A549 (cell line): ENCODE results near the gene SMG6. TPM values are rescaled to one million over a fixed set of nuclear protein-coding genes. Genes with fewer than 3 reads are reported as not detected.

Source experiments
- ATAC-seq, 2 experiments: fragments of 200-7000 bp in 1 of 2; fragments of >200 bp in 1 of 2; cut with Nextera tagmentation in 1 of 2; cut with Tn5 transposase in 1 of 2; 3 replicates each; pipeline versions ENCODE4 v1.8.0 to v1.9.1; 2018 to 2020; ENCODE audit warnings: mild to moderate bottlenecking in 1 of 2, moderate library complexity in 1 of 2
- CTCF ChIA-PET: fragments of 300-600 bp; sonication (Branson Sonifier 250); formaldehyde crosslinking; extraction: SDS; loops from one replicate; lab custom pipeline; 2021; ENCODE audit warnings: antibody characterized with exemption, inconsistent platforms; lab: Yijun Ruan, JAX
- POLR2A ChIA-PET: fragments of 350-600 bp; formaldehyde crosslinking; extraction: SDS; loops from one replicate; lab custom pipeline; 2021; ENCODE audit warnings: antibody characterized with exemption, inconsistent platforms; lab: Yijun Ruan, JAX
- DNase-seq, 2 experiments: peaks; one replicate each; pipeline versions ENCODE4 v3.0.0 to v3.0.0-alpha.2; 2011 to 2016; ENCODE audit warnings: low read depth in 1 of 2, low spot score in 1 of 2
- FAIRE-seq: peaks from 2 replicates; lab custom pipeline; 2011; peaks lifted over from hg19 to GRCh38; lab: Jason Lieb, UNC
- H3K27ac ChIP-seq, 2 experiments: fragments of >200 bp; sonication (Bioruptor Twin); formaldehyde crosslinking; 3 replicates each; pipeline ENCODE4 v1.5.1; 2016 to 2017
- H3K4me1 ChIP-seq: fragments of >200 bp; sonication (Bioruptor Twin); formaldehyde crosslinking; 3 replicates; pipeline ENCODE4 v1.6.1; 2016
- H3K4me2 ChIP-seq: fragments of >200 bp; sonication (Bioruptor Twin); formaldehyde crosslinking; 3 replicates; pipeline ENCODE4 v1.6.1; 2016
- H3K4me3 ChIP-seq: fragments of >200 bp; sonication (Bioruptor Twin); formaldehyde crosslinking; 3 replicates; pipeline ENCODE4 v1.5.1; 2016
- H3K9me3 ChIP-seq: fragments of >200 bp; sonication (Bioruptor Twin); formaldehyde crosslinking; 3 replicates; pipeline ENCODE4 v1.6.1; 2016
- BCL3 ChIP-seq: fragments of >200 bp; sonication (Bioruptor Twin); formaldehyde crosslinking; IDR thresholded peaks from 3 replicates; pipeline ENCODE4 v1.6.1; 2016
- CBX2 ChIP-seq: fragments of 200-600 bp; sonication (generic); IDR thresholded peaks from 2 replicates; pipeline ENCODE4 v1.6.1; 2016; ENCODE audit warnings: low read depth, mild to moderate bottlenecking, borderline replicate concordance
- CHD4 ChIP-seq: fragments of 200-600 bp; sonication (generic); IDR thresholded peaks from 2 replicates; pipeline ENCODE4 v1.6.1; 2016; ENCODE audit warnings: antibody characterized with exemption, mild to moderate bottlenecking, borderline replicate concordance
- CTCF ChIP-seq: fragments of >200 bp; sonication (Bioruptor Twin); formaldehyde crosslinking; IDR thresholded peaks from 3 replicates; pipeline ENCODE4 v1.5.1; 2016
- ELK1 ChIP-seq: fragments of 150-350 bp; IDR thresholded peaks from 2 replicates; pipeline ENCODE4 v1.6.1; 2014; ENCODE audit warnings: low read depth, mild to moderate bottlenecking, low read length
- FOXS1 ChIP-seq: fragments of 250-450 bp; sonication (Bioruptor Pico); IDR thresholded peaks from 2 replicates; pipeline ENCODE4 v1.5.0; 2020; ENCODE audit warnings: mild to moderate bottlenecking, moderate library complexity
- HES2 ChIP-seq: fragments of >200 bp; sonication (Bioruptor Twin); formaldehyde crosslinking; IDR thresholded peaks from 2 replicates; pipeline ENCODE4 v1.6.1; 2016
- HMGXB4 ChIP-seq: fragments of 250-450 bp; sonication (Bioruptor Pico); IDR thresholded peaks from 2 replicates; pipeline ENCODE4 v1.5.0; 2021; ENCODE audit warnings: mild to moderate bottlenecking, moderate library complexity, borderline replicate concordance
- HOXA7 ChIP-seq: fragments of 250-450 bp; sonication (Bioruptor Pico); IDR thresholded peaks from 2 replicates; pipeline ENCODE4 v1.5.0; 2020; ENCODE audit warnings: mild to moderate bottlenecking, moderate library complexity
- HOXB13 ChIP-seq: fragments of 250-450 bp; sonication (Bioruptor Pico); IDR thresholded peaks from 2 replicates; pipeline ENCODE4 v1.5.0; 2020; ENCODE audit warnings: low read depth, mild to moderate bottlenecking, moderate library complexity
- MAFK ChIP-seq: fragments of 450-650 bp; IDR thresholded peaks from 2 replicates; pipeline ENCODE4 v1.6.1; 2014; ENCODE audit not compliant: partially characterized antibody
- MAZ ChIP-seq: fragments of 150-350 bp; IDR thresholded peaks from 2 replicates; pipeline ENCODE4 v1.6.1; 2014; ENCODE audit warnings: antibody characterized with exemption, low read depth, low read length, borderline replicate concordance
- MYC ChIP-seq: IDR thresholded peaks from 2 replicates; pipeline ENCODE4 v1.6.1; 2012; ENCODE audit warnings: mild to moderate bottlenecking, inconsistent platforms, low read length, improper control_type of control experiment, borderline replicate concordance
- NFE2L2 ChIP-seq: fragments of 150-350 bp; conservative IDR thresholded peaks from 2 replicates; pipeline ENCODE4 v1.6.1; 2014; ENCODE audit warnings: low read length
- PBX3 ChIP-seq: IDR thresholded peaks from 2 replicates; pipeline ENCODE4 v1.6.1; 2012
- RAD21 ChIP-seq, 2 experiments: fragments of >200 bp in 1 of 2; sonication (Bioruptor Twin) in 1 of 2; formaldehyde crosslinking in 1 of 2; IDR thresholded peaks in 1 of 2; conservative IDR thresholded peaks in 1 of 2; 2 replicates in 1 of 2; 3 replicates in 1 of 2; pipeline ENCODE4 v1.6.1; 2012 to 2018; ENCODE audit warnings: inconsistent platforms in 1 of 2
- RCOR1 ChIP-seq: fragments of 150-350 bp; IDR thresholded peaks from 2 replicates; pipeline ENCODE4 v1.6.1; 2014; ENCODE audit warnings: antibody characterized with exemption, low read length, low read depth
- REST ChIP-seq: fragments of 200-600 bp; sonication (generic); IDR thresholded peaks from 2 replicates; pipeline ENCODE4 v1.6.1; 2016; ENCODE audit warnings: antibody characterized with exemption, mild to moderate bottlenecking, moderate library complexity
- SMC3 ChIP-seq: fragments of >200 bp; sonication (Bioruptor Twin); formaldehyde crosslinking; IDR thresholded peaks from 3 replicates; pipeline ENCODE4 v1.6.1; 2018; ENCODE audit warnings: inconsistent platforms
- SREBF2 ChIP-seq: fragments of 450-650 bp; IDR thresholded peaks from 2 replicates; pipeline ENCODE4 v1.6.1; 2014; ENCODE audit warnings: mild to moderate bottlenecking, moderate library complexity
- ZC3H11A ChIP-seq: fragments of 450-650 bp; IDR thresholded peaks from 2 replicates; pipeline ENCODE4 v1.6.1; 2014; ENCODE audit warnings: antibody characterized with exemption, mild to moderate bottlenecking
- ZSCAN20 ChIP-seq: fragments of 250-450 bp; sonication (Bioruptor Pico); IDR thresholded peaks from 2 replicates; pipeline ENCODE4 v1.8.0; 2022; ENCODE audit warnings: mild to moderate bottlenecking, moderate library complexity
- WGBS: methylation state at CpG from one replicate; pipeline ENCODE4 v1.1.6; 2017; ENCODE audit errors: missing lambda C conversion rate; 5-methylcytosine and 5-hydroxymethylcytosine counted together
- polyA plus RNA-seq, 4 experiments: library from polyadenylated mRNA; depleted of rRNA in 3 of 4; stranded (reverse); fragments of >200 nt; fragmentation: RNase III in 1 of 4; extraction: RNeasy Plus Mini Kit Qiagen cat#74134 plus additional on column Dnase treatment in 1 of 4; gene quantifications; 2 replicates in 3 of 4; 3 replicates in 1 of 4; pipeline ENCODE4 v1.2.3, GENCODE V29; 2011 to 2017

The SMG6 gene
- polyA plus RNA-seq, 2 of the 4 experiments (the other 2 are of a cell fraction) = 4.7 to 17.0 TPM

GRCh38 chr17:2171702-2172076, 131.9 kb downstream of the SMG6 start:
- TF ChIP-seq SREBF2 (no peak), FOXS1 (no peak), MAZ (no peak), CTCF (no peak), REST (no peak), NFE2L2 (no peak), HOXB13 (CRISPR knock-in tag) (no peak), PBX3 (no peak), CHD4 (no peak), ZC3H11A (no peak), ZSCAN20 (no peak), RCOR1 (no peak), HES2 (no peak), HMGXB4 (CRISPR knock-in tag) (no peak), CBX2 (no peak)
- H3K4me2 ChIP-seq = no peak overlapping the region
- H3K27ac ChIP-seq = peak overlapping the region in 1 of 2 experiments; percentile 29; a peak in 1 of 6 replicates
- CTCF ChIA-PET = interaction anchor here (0.6 to 1.0 kb wide), 3 partner anchors 16 to 73 kb away, joined by 3 to 4 read pairs (median 3); no protein-coding TSS in a partner anchor
- POLR2A ChIA-PET = no interaction called here
- peaks cover 37% of the 10 kb centered on the region for H3K4me1 ChIP-seq
- H3K9me3 ChIP-seq = no peaks in the 10 kb centered on the region
- no peak overlapping the region for H3K4me3 ChIP-seq
- no peak for DNase-seq
- WGBS = 97% methylated on average over 6 of the region's 6 CpGs
- FAIRE-seq = no peak
- ATAC-seq = no peak

GRCh38 chr17:2170023-2170422, 133.6 kb downstream of the SMG6 start:
- peak; percentile 44 to 63; a peak in 3 of 6 replicates for ATAC-seq
- 81% methylated on average over 9 of the region's 9 CpGs for whole genome bisulfite sequencing
- no peaks in the 10 kb centered on the region for H3K9me3 ChIP-seq
- H3K4me2 ChIP-seq = no peak overlapping the region
- peaks cover 31% of the 10 kb centered on the region for H3K4me1 ChIP-seq
- FAIRE-seq = no peak
- no peak overlapping the region for H3K27ac ChIP-seq
- ChIA-PET CTCF (interaction anchor here (2.0 to 5.2 kb wide), 2 partner anchors 112 to 115 kb away, joined by 7 to 19 read pairs; partner anchors contain the start of gene HIC1), POLR2A (no interaction called here)
- no peak overlapping the region for H3K4me3 ChIP-seq
- DNase-seq = peak in 1 of 2 experiments; percentile 39
- TF ChIP-seq MAZ (no peak), CHD4 (no peak), SMC3 (no peak), CTCF (peak; percentile 25; the same call in 1 of the 3 replicates), HOXB13 (CRISPR knock-in tag) (no peak), MAFK (no peak), RCOR1 (no peak), MYC (no peak), BCL3 (no peak), RAD21 (conservative IDR thresholded peaks at IDR 0.05 in 1 of 2, IDR thresholded peaks at IDR 0.05 in 1 of 2) (peak in 1 of 2 experiments; percentile 53; a peak in 2 of 5 replicates), HOXA7 (CRISPR knock-in tag) (no peak), ELK1 (no peak)
